SK-N-SH treated with all-trans-retinoic acid at 6 μM for 48 hours (cell line): Measurements from ENCODE around the gene ZSCAN5B.
A peak's percentile ranks its signal among the peaks of the same experiment; 100 is the strongest.
"Not testable (repeated sequence)": the region's sequence is repeated elsewhere in the genome, so short reads cannot be mapped to it uniquely, and the experiment has no call there.

Experiments
- ATAC-seq: fragments of 200-7000 bp; cut with Tn5 transposase; 3 replicates; pipeline ENCODE4 v1.9.1; 2020; ENCODE audit warnings: mild to moderate bottlenecking, moderate library complexity
- ARNTL ChIP-seq: fragments of 450-650 bp; formaldehyde crosslinking; IDR thresholded peaks from 2 replicates; pipeline ENCODE4 v1.5.0; 2020; ENCODE audit warnings: low read depth, mild to moderate bottlenecking, moderate library complexity, borderline replicate concordance
- BACH2 ChIP-seq: fragments of 250-450 bp; sonication (Bioruptor Pico); IDR thresholded peaks from 2 replicates; pipeline ENCODE4 v1.9.0; 2021; ENCODE audit warnings: mild to moderate bottlenecking, borderline replicate concordance
- ESRRG ChIP-seq: fragments of 250-450 bp; sonication (Bioruptor Pico); IDR thresholded peaks from 2 replicates; pipeline ENCODE4 v1.6.1; 2021; ENCODE audit warnings: mild to moderate bottlenecking
- GLIS3 ChIP-seq: fragments of 250-450 bp; sonication (Bioruptor Pico); IDR thresholded peaks from 2 replicates; pipeline ENCODE4 v1.5.0; 2020; ENCODE audit warnings: mild to moderate bottlenecking, moderate library complexity
- ISL1 ChIP-seq: fragments of 250-450 bp; sonication (Bioruptor Pico); IDR thresholded peaks from 2 replicates; pipeline ENCODE4 v2.1.2; 2022; ENCODE audit warnings: mild to moderate bottlenecking, moderate library complexity
- OSR1 ChIP-seq: fragments of 250-450 bp; sonication (Bioruptor Pico); IDR thresholded peaks from 2 replicates; pipeline ENCODE4 v1.8.0; 2022; ENCODE audit warnings: moderate library complexity, mild to moderate bottlenecking, inconsistent platforms
- PPARA ChIP-seq: fragments of 250-450 bp; sonication (Bioruptor Pico); IDR thresholded peaks from 2 replicates; pipeline ENCODE4 v1.5.0; 2020; ENCODE audit warnings: mild to moderate bottlenecking, borderline replicate concordance
- RARB ChIP-seq: fragments of 250-450 bp; sonication (Bioruptor Pico); IDR thresholded peaks from 2 replicates; pipeline ENCODE4 v1.8.0; 2021; ENCODE audit warnings: mild to moderate bottlenecking, moderate library complexity
- SNAI2 ChIP-seq: fragments of 250-450 bp; sonication (Bioruptor Pico); IDR thresholded peaks from 2 replicates; pipeline ENCODE4 v1.5.0; 2020; ENCODE audit warnings: mild to moderate bottlenecking, moderate library complexity
- TCF4 ChIP-seq: fragments of 250-450 bp; sonication (Bioruptor Pico); IDR thresholded peaks from 2 replicates; pipeline ENCODE4 v1.8.0; 2021; ENCODE audit warnings: mild to moderate bottlenecking, moderate library complexity, borderline replicate concordance
- TOX ChIP-seq: fragments of 250-450 bp; sonication (Bioruptor Pico); IDR thresholded peaks from 2 replicates; pipeline ENCODE4 v1.8.0; 2021; ENCODE audit warnings: mild to moderate bottlenecking, moderate library complexity, borderline replicate concordance
- ZC3H10 ChIP-seq: fragments of 250-450 bp; sonication (Bioruptor Pico); IDR thresholded peaks from 2 replicates; pipeline ENCODE4 v1.5.1; 2021; ENCODE audit warnings: mild to moderate bottlenecking, moderate library complexity
- ZFP30 ChIP-seq: fragments of 450-650 bp; formaldehyde crosslinking; IDR thresholded peaks from 2 replicates; pipeline ENCODE4 v1.5.0; 2022; ENCODE audit warnings: mild to moderate bottlenecking, moderate library complexity
- ZNF565 ChIP-seq: fragments of 450-650 bp; formaldehyde crosslinking; conservative IDR thresholded peaks from 2 replicates; pipeline ENCODE4 v1.5.0; 2020; ENCODE audit warnings: low read depth, mild to moderate bottlenecking, moderate library complexity
- ZNF70 ChIP-seq: fragments of 450-650 bp; formaldehyde crosslinking; IDR thresholded peaks from 2 replicates; pipeline ENCODE4 v1.5.0; 2020; ENCODE audit warnings: mild to moderate bottlenecking, moderate library complexity
- TF ChIP-seq, protein P1 (sequence below): fragments of 250-450 bp; sonication (Bioruptor Pico); IDR thresholded peaks from 2 replicates; pipeline ENCODE4 v1.5.0; 2020; ENCODE audit warnings: mild to moderate bottlenecking, moderate library complexity
- TF ChIP-seq, protein P2 (sequence below): fragments of 250-450 bp; sonication (Bioruptor Pico); IDR thresholded peaks from 2 replicates; pipeline ENCODE4 v1.8.0; 2021; ENCODE audit warnings: low read depth, mild to moderate bottlenecking, moderate library complexity, borderline replicate concordance
- TF ChIP-seq, protein P3 (sequence below): fragments of 250-450 bp; sonication (Bioruptor Pico); IDR thresholded peaks from 2 replicates; pipeline ENCODE4 v1.5.1; 2020; ENCODE audit warnings: low read depth, mild to moderate bottlenecking, moderate library complexity
- TF ChIP-seq, protein P4 (sequence below): fragments of 250-450 bp; sonication (Bioruptor Pico); IDR thresholded peaks from 2 replicates; pipeline ENCODE4 v1.5.1; 2021; ENCODE audit warnings: mild to moderate bottlenecking, moderate library complexity

ZSCAN5B gene, protein sequence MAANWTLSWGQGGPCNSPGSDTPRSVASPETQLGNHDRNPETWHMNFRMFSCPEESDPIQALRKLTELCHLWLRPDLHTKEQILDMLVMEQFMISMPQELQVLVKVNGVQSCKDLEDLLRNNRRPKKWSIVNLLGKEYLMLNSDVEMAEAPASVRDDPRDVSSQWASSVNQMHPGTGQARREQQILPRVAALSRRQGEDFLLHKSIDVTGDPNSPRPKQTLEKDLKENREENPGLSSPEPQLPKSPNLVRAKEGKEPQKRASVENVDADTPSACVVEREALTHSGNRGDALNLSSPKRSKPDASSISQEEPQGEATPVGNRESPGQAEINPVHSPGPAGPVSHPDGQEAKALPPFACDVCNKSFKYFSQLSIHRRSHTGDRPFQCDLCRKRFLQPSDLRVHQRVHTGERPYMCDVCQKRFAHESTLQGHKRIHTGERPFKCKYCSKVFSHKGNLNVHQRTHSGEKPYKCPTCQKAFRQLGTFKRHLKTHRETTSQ

DNA sequence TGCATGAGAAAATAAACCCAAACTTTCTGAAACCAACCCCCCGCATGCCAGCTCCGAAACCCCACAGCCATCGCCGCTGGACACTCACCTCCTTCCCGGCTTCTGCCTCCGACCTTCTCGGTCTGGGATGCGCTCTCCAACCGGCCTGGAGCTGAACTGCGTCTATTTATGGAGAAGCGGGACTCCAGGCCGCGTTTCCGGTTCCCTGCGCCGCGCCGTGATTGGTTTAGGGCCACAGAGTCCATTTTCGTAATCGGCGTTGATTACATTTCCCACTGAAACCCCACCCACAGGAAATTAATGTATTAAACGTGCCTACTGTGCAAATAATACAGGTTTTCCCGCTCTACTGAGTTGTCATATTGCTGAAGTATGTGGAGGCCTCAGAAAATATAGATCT lies at the start of gene ZSCAN5B:
ZSCAN5B (minus strand) TSS at position 138 of the 400 bp plus-strand sequence. CDS start 4,731 bp downstream, outside the sequence.
- not testable (repeated sequence) for ATAC-seq

DNA sequence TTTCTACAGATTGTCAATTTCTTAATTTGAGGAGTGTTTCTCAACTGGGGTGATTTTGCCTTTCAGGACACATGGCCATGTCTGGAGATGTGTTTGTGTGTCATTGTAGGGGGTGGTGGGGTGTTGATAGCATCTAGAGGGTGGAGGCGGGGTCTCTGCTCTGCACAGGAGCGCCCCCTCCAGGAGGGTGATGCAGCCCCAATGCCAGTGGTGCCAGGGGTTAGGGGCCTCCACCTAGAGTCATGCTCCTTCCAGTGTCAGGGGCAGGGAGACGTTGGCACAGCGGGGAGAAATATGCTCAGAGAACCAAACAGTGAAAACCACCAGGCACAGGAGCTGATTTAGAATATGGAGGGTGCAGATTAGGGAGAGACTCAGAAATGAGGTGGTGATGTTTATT lies 48.2 kb upstream of the ZSCAN5B start:
- not testable (repeated sequence) for ATAC-seq

DNA sequence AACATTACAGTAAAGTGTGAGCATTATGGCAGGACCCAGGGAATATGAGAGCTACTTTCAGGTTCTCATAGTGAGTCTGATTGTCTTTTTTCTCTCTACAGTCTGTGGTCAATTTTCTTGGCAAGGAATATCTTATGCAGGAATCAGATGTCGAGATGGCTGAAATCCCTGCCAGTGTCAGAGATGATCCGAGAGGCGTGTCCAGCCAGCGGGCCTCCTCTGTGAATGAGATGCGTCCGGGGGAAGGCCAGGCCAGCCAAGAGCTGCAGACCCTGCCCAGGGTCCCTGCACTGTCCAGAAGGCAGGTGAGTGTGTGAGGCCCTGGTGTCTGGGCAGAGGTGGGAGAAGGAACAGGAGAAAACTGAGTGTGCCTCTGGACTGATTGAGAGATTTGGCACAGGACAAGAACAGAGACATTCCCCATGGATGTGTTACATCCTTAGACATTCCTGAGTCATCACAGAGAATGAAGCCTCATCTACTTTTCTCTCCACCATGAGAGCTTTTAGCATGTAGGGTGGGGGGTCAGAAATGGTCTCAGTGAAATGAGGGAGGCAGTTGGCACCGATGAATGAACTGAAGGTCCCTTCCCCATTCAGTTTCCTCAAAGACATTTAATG lies 47.6 kb upstream of the ZSCAN5B start:
- peak; percentile 89 for ATAC-seq
- no peak for TF ChIP-seq BACH2 (CRISPR knock-in tag)
- TF ChIP-seq ZNF565 (CRISPR knock-in tag), result no peak
- TF ChIP-seq PPARA (CRISPR knock-in tag), result no peak
- TF ChIP-seq RARB (CRISPR knock-in tag), result no peak
- no peak for TF ChIP-seq ZFP30 (CRISPR knock-in tag)

DNA sequence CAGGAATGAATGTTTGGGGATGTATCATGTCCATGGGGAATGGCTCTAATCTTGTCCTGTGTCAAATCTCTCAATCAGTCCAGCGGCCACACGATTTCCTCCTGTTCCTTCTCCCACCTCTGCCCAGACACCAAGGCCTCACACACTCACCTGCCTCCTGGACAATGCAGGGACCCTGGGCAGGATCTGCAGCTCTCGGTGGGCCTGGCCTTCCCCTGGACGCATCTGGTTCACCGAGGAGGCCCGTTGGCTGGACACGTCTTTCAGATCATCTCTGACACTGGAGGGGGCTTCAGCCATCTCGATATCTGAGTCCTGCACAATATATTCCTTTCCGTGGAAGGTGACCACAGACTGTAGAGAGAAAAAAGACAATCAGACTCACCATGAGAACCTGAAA lies 25.9 kb upstream of the ZSCAN5B start:
- TF ChIP-seq, protein P1, sequence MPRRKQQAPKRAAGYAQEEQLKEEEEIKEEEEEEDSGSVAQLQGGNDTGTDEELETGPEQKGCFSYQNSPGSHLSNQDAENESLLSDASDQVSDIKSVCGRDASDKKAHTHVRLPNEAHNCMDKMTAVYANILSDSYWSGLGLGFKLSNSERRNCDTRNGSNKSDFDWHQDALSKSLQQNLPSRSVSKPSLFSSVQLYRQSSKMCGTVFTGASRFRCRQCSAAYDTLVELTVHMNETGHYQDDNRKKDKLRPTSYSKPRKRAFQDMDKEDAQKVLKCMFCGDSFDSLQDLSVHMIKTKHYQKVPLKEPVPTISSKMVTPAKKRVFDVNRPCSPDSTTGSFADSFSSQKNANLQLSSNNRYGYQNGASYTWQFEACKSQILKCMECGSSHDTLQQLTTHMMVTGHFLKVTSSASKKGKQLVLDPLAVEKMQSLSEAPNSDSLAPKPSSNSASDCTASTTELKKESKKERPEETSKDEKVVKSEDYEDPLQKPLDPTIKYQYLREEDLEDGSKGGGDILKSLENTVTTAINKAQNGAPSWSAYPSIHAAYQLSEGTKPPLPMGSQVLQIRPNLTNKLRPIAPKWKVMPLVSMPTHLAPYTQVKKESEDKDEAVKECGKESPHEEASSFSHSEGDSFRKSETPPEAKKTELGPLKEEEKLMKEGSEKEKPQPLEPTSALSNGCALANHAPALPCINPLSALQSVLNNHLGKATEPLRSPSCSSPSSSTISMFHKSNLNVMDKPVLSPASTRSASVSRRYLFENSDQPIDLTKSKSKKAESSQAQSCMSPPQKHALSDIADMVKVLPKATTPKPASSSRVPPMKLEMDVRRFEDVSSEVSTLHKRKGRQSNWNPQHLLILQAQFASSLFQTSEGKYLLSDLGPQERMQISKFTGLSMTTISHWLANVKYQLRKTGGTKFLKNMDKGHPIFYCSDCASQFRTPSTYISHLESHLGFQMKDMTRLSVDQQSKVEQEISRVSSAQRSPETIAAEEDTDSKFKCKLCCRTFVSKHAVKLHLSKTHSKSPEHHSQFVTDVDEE (CRISPR knock-in tag), result no peak
- TF ChIP-seq PPARA (CRISPR knock-in tag) (no peak), TCF4 (CRISPR knock-in tag) (no peak), ARNTL (CRISPR knock-in tag) (no peak), ZFP30 (CRISPR knock-in tag) (no peak), BACH2 (CRISPR knock-in tag) (no peak), GLIS3 (CRISPR knock-in tag) (no peak), TOX (CRISPR knock-in tag) (no peak), SNAI2 (CRISPR knock-in tag) (no peak), ESRRG (no peak), ZC3H10 (CRISPR knock-in tag) (no peak), ISL1 (CRISPR knock-in tag) (no peak), ZNF565 (CRISPR knock-in tag) (no peak), OSR1 (CRISPR knock-in tag) (no peak), ZNF70 (CRISPR knock-in tag) (no peak)
- TF ChIP-seq, protein P2, sequence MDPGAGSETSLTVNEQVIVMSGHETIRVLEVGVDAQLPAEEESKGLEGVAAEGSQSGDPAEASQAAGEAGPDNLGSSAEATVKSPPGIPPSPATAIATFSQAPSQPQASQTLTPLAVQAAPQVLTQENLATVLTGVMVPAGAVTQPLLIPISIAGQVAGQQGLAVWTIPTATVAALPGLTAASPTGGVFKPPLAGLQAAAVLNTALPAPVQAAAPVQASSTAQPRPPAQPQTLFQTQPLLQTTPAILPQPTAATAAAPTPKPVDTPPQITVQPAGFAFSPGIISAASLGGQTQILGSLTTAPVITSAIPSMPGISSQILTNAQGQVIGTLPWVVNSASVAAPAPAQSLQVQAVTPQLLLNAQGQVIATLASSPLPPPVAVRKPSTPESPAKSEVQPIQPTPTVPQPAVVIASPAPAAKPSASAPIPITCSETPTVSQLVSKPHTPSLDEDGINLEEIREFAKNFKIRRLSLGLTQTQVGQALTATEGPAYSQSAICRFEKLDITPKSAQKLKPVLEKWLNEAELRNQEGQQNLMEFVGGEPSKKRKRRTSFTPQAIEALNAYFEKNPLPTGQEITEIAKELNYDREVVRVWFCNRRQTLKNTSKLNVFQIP (CRISPR knock-in tag), result no peak
- TF ChIP-seq, protein P3, sequence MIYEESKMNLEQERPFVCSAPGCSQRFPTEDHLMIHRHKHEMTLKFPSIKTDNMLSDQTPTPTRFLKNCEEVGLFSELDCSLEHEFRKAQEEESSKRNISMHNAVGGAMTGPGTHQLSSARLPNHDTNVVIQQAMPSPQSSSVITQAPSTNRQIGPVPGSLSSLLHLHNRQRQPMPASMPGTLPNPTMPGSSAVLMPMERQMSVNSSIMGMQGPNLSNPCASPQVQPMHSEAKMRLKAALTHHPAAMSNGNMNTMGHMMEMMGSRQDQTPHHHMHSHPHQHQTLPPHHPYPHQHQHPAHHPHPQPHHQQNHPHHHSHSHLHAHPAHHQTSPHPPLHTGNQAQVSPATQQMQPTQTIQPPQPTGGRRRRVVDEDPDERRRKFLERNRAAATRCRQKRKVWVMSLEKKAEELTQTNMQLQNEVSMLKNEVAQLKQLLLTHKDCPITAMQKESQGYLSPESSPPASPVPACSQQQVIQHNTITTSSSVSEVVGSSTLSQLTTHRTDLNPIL, result no peak
- TF ChIP-seq, protein P4, sequence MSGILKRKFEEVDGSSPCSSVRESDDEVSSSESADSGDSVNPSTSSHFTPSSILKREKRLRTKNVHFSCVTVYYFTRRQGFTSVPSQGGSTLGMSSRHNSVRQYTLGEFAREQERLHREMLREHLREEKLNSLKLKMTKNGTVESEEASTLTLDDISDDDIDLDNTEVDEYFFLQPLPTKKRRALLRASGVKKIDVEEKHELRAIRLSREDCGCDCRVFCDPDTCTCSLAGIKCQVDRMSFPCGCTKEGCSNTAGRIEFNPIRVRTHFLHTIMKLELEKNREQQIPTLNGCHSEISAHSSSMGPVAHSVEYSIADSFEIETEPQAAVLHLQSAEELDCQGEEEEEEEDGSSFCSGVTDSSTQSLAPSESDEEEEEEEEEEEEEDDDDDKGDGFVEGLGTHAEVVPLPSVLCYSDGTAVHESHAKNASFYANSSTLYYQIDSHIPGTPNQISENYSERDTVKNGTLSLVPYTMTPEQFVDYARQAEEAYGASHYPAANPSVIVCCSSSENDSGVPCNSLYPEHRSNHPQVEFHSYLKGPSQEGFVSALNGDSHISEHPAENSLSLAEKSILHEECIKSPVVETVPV (CRISPR knock-in tag), result no peak
- ATAC-seq, result no peak
